Osteocyte (in vitro differentiated cells): Measurements from ENCODE around the gene SIGMAR1. TPM values are rescaled to one million over a fixed set of nuclear protein-coding genes. Genes with fewer than 3 reads are reported as not detected.
A peak's percentile ranks its signal among the peaks of the same experiment; 100 is the strongest.
"Not testable (repeated sequence)": the region's sequence is repeated elsewhere in the genome, so short reads cannot be mapped to it uniquely, and the experiment has no call there.

Experiments used
- DNase-seq: peaks from one replicate; pipeline ENCODE4 v3.0.0; 2021; ENCODE audit warnings: mixed read lengths; ENCODE audit not compliant: unreplicated experiment; ENCODE audit errors: extremely low spot score
- H3K27ac Mint-ChIP-seq: one replicate; pipeline ENCODE4 v1.8.0; 2021; ENCODE audit warnings: mild to moderate bottlenecking, mixed read lengths; ENCODE audit not compliant: unreplicated experiment
- H3K27me3 Mint-ChIP-seq: one replicate; pipeline ENCODE4 v1.8.0; 2021; ENCODE audit warnings: mixed read lengths; ENCODE audit not compliant: unreplicated experiment
- H3K36me3 Mint-ChIP-seq: one replicate; pipeline ENCODE4 v1.8.0; 2021; ENCODE audit warnings: mixed read lengths; ENCODE audit not compliant: unreplicated experiment
- H3K4me1 Mint-ChIP-seq: one replicate; pipeline ENCODE4 v1.8.0; 2021; ENCODE audit warnings: mixed read lengths; ENCODE audit not compliant: unreplicated experiment
- H3K4me3 Mint-ChIP-seq: one replicate; pipeline ENCODE4 v1.8.0; 2021; ENCODE audit warnings: mild to moderate bottlenecking, moderate library complexity, mixed read lengths; ENCODE audit not compliant: unreplicated experiment
- H3K9me3 Mint-ChIP-seq: one replicate; pipeline ENCODE4 v1.8.0; 2021; ENCODE audit warnings: mixed read lengths; ENCODE audit not compliant: unreplicated experiment
- CTCF ChIP-seq: fragments of 200-600 bp; sonication (generic); IDR thresholded peaks from 2 replicates; pipeline ENCODE4 v1.5.0; 2021; ENCODE audit warnings: antibody characterized with exemption, mild to moderate bottlenecking, moderate library complexity
- total RNA-seq: library from RNA; stranded (reverse); gene quantifications from 2 replicates; pipeline ENCODE4 v1.2.1, GENCODE V29; 2021

The SIGMAR1 gene
- total RNA-seq, 1 donor from 2014 or later = 71.9 TPM

GRCh38 chr9:34647084-34647403, 9.5 kb upstream of the SIGMAR1 start:
- Mint-ChIP-seq H3K36me3 (peaks cover 12% of the 10 kb centered on the region), H3K4me1 (peaks cover 32% of the 10 kb centered on the region), H3K27me3 (no peaks in the 10 kb centered on the region), H3K4me3 (peak overlapping the region; percentile 88), H3K9me3 (no peaks in the 10 kb centered on the region), H3K27ac (peak overlapping the region; percentile 82)
- TF ChIP-seq CTCF = no peak
- no peak for DNase-seq

DNA sequence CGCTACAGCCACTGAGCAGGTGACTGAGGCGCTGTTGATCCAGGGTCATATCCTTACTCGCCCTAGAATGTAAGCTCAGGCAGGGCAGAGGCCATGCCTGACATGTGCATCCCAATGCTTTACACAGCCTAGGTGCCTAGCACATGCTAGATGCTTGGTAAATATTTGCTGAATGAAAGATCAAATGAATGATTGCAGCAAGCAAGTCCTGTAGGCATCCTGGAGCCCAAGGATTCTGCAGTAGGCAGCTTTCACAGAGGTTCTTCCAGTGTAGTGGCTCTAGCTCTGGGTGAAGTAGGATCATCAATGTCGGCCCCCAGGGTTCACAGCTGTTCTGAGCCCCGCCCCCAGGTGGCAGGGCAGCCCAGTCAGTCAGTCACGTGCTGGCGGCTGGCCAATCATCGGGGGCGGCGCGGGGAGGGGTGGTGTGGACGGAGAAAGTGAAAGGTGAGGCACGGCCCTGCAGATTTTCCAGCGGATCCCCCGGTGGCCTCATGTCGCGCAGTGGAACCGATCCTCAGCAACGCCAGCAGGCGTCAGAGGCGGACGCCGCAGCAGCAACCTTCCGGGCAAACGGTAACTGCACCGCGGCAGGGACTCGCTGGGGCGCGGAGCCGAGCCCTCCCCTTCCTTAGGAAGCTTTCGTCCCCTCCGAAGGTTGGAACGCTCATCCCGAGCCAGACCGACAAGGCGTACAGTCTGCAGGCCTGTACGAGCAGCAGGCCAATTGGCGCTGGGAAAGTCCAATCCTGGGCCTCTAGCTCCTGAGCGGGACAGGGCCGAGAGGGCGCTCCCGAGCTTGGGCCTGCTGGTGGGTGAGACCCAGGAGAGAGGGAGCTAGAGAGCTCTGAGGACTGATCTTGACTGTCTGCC, 8.9 kb upstream of the SIGMAR1 start, which contains the start of gene GALT:
GALT (plus strand) TSS at position 465 of the 873 bp plus-strand sequence; CDS start at position 495, 30 bp downstream.
- no peaks in the 10 kb centered on the region for H3K27me3 Mint-ChIP-seq

DNA sequence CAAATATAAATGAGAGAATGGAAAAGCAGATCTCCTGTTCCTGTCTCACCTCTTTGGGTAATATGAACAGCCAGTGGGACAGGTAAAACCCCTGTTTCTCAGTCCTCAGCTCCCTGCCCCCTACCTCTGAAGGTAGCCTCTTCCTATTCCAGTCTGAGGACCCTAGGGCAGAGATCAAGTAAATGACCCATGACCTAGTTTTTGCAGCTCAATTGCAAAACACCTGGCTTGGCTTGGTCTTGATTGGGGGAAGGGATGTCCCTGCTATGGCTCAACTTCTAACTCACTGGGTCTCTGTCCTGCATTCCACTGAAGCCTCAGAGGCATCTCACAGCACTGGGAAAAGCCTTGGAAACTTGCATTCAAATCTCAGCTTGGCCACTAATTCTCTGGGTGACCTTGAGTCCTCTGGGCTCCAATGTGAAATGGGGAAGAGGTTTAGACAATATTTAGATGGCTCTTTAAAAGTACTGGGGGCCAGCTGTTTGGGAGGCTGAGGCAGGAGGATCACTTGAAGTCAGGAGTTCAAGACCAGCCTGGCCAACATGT, 7.3 kb upstream of the SIGMAR1 start:
- H3K27me3 Mint-ChIP-seq = no peaks in the 10 kb centered on the region
- DNase-seq = no peak
- H3K27ac Mint-ChIP-seq = no peak overlapping the region
- H3K4me3 Mint-ChIP-seq = no peak overlapping the region
- H3K4me1 Mint-ChIP-seq = peaks cover 18% of the 10 kb centered on the region
- H3K9me3 Mint-ChIP-seq = no peaks in the 10 kb centered on the region
- peaks cover 12% of the 10 kb centered on the region for H3K36me3 Mint-ChIP-seq
- no peak for TF ChIP-seq CTCF

More for the DNA sequence above, 8.9 kb upstream of the SIGMAR1 start, which contains the start of gene GALT:
- Mint-ChIP-seq H3K36me3 (peaks cover 12% of the 10 kb centered on the region), H3K9me3 (no peaks in the 10 kb centered on the region), H3K4me3 (peak within 1 kb of the TSS; percentile 88), H3K4me1 (peaks cover 26% of the 10 kb centered on the region), H3K27ac (peak within 1 kb of the TSS; percentile 82)
- peak; percentile 97 for DNase-seq
- TF ChIP-seq CTCF = peak; percentile 51

DNA sequence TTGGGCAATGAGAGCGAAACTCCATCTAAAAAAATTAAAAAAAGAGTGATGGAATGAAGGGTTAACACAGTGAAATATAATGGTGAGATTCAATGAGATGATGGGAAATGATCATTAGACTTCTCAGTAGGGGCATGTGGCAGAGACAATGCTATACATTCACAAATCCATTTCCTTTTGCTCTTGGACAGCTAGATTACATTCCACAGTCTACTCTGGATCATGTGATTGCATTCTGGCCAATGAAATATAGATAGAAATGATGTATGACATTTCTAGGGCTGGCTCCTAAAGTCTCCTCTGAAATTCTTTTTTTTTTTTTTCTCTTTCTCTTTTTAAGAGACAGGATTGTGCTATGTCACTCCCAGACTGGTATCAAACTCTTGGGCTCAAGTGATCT, 5.1 kb upstream of the SIGMAR1 start:
- TF ChIP-seq CTCF = no peak
- no peak overlapping the region for H3K27ac Mint-ChIP-seq
- no peak overlapping the region for H3K4me3 Mint-ChIP-seq
- H3K27me3 Mint-ChIP-seq = no peaks in the 10 kb centered on the region
- H3K36me3 Mint-ChIP-seq = no peaks in the 10 kb centered on the region
- H3K4me1 Mint-ChIP-seq = peaks cover 22% of the 10 kb centered on the region
- no peak for DNase-seq
- H3K9me3 Mint-ChIP-seq = no peaks in the 10 kb centered on the region

- not testable (repeated sequence) for H3K4me3 Mint-ChIP-seq, H3K36me3 Mint-ChIP-seq, H3K27ac Mint-ChIP-seq, H3K27me3 Mint-ChIP-seq, DNase-seq, H3K9me3 Mint-ChIP-seq
- H3K4me1 Mint-ChIP-seq = peaks cover 20% of the 10 kb centered on the region
Measured at GRCh38 chr9:34639322-34639721, 1.7 kb upstream of the SIGMAR1 start.
